GM18519 (cell line): ENCODE results near the gene SCTR.

ENCODE experiments used
- ATAC-seq: cut with Tn5 transposase; IDR thresholded peaks from one replicate; pipeline ENCODE4 v1.9.1; 2021; ENCODE audit warnings: mild to moderate bottlenecking, moderate library complexity; ENCODE audit not compliant: unreplicated experiment, low FRiP score

SCTR gene

GRCh38 chr2:119475857-119476244 is 48.4 kb downstream of the SCTR start:
- ATAC-seq, result no peak

- no peak for ATAC-seq
Measured at GRCh38 chr2:119475225-119475856, 48.9 kb downstream of the SCTR start.

- ATAC-seq, result no peak
Measured at GRCh38 chr2:119474371-119475224, 49.7 kb downstream of the SCTR start.

- no peak for ATAC-seq
Measured at GRCh38 chr2:119473621-119474370, 50.5 kb downstream of the SCTR start.

GRCh38 chr2:119472749-119473148 is 51.5 kb downstream of the SCTR start:
- no peak for ATAC-seq

GRCh38 chr2:119469661-119470297 is 54.5 kb downstream of the SCTR start:
- no peak for ATAC-seq

GRCh38 chr2:119469131-119469530 is 55.2 kb downstream of the SCTR start:
- no peak for ATAC-seq

GRCh38 chr2:119468154-119468955 is 55.9 kb downstream of the SCTR start:
- no peak for ATAC-seq

GRCh38 chr2:119466373-119466772 is 57.9 kb downstream of the SCTR start:
- no peak for ATAC-seq

- no peak for ATAC-seq
Measured at GRCh38 chr2:119465687-119466086, 58.6 kb downstream of the SCTR start.

GRCh38 chr2:119464981-119465380 is 59.3 kb downstream of the SCTR start:
- ATAC-seq, result no peak

- ATAC-seq, result no peak
Measured at GRCh38 chr2:119463990-119464389, 60.3 kb downstream of the SCTR start.

GRCh38 chr2:119463136-119463535 is 61.1 kb downstream of the SCTR start:
- ATAC-seq, result no peak

- ATAC-seq, result no peak
Measured at GRCh38 chr2:119462574-119462973, 61.7 kb downstream of the SCTR start.

GRCh38 chr2:119461811-119462210 is 62.5 kb downstream of the SCTR start:
- no peak for ATAC-seq

GRCh38 chr2:119460076-119460475 is 64.2 kb downstream of the SCTR start:
- no peak for ATAC-seq

- ATAC-seq, result no peak
Measured at GRCh38 chr2:119455066-119455718, 69.1 kb downstream of the SCTR start.

GRCh38 chr2:119453972-119454593 is 70.2 kb downstream of the SCTR start:
- no peak for ATAC-seq
